ENCODE data around the gene UBTF.

The UBTF gene

GRCh38 chr17:44251062-44251461, 31.6 kb upstream of the UBTF start:
- TF ChIP-seq CREB5 (CRISPR knock-in tag; IDR thresholded peaks at IDR 0.05; ENCODE audit: low read depth) (no peak), ZFP30 (CRISPR knock-in tag; IDR thresholded peaks at IDR 0.05) (no peak), OSR1 (CRISPR knock-in tag; IDR thresholded peaks at IDR 0.05) (no peak), ARNTL (CRISPR knock-in tag; IDR thresholded peaks at IDR 0.05; ENCODE audit: borderline replicate concordance, low read depth) (no peak), TSHZ2 (CRISPR knock-in tag; IDR thresholded peaks at IDR 0.05) (no peak), PATZ1 (CRISPR knock-in tag; IDR thresholded peaks at IDR 0.05; ENCODE audit: borderline replicate concordance) (no peak), ESRRG (CRISPR knock-in tag; IDR thresholded peaks at IDR 0.05) (no peak), ZNF565 (CRISPR knock-in tag; conservative IDR thresholded peaks at IDR 0.05; ENCODE audit: low read depth) (no peak), TOX (CRISPR knock-in tag; IDR thresholded peaks at IDR 0.05; ENCODE audit: borderline replicate concordance) (no peak), CSRNP3 (CRISPR knock-in tag; IDR thresholded peaks at IDR 0.05) (no peak), ZC3H10 (CRISPR knock-in tag; IDR thresholded peaks at IDR 0.05) (no peak), TCF4 (CRISPR knock-in tag; IDR thresholded peaks at IDR 0.05; ENCODE audit: borderline replicate concordance) (no peak)
- ATAC-seq: no peak

GRCh38 chr17:44249501-44250246, 30.2 kb upstream of the UBTF start:
- ATAC-seq: no peak
- no peak for TF ChIP-seq ZC3H10 (CRISPR knock-in tag; IDR thresholded peaks at IDR 0.05)
- TF ChIP-seq GLIS3 (CRISPR knock-in tag; IDR thresholded peaks at IDR 0.05): no peak
- no peak for TF ChIP-seq BACH2 (CRISPR knock-in tag; IDR thresholded peaks at IDR 0.05; ENCODE audit: borderline replicate concordance)
- no peak for TF ChIP-seq ZFP30 (CRISPR knock-in tag; IDR thresholded peaks at IDR 0.05)
- no peak for TF ChIP-seq ZNF70 (CRISPR knock-in tag; IDR thresholded peaks at IDR 0.05)
- TF ChIP-seq CSDC2 (CRISPR knock-in tag; IDR thresholded peaks at IDR 0.05): no peak
- no peak for TF ChIP-seq OSR1 (CRISPR knock-in tag; IDR thresholded peaks at IDR 0.05)
- no peak for TF ChIP-seq RARB (CRISPR knock-in tag; IDR thresholded peaks at IDR 0.05)
- no peak for TF ChIP-seq ZNF565 (CRISPR knock-in tag; conservative IDR thresholded peaks at IDR 0.05; ENCODE audit: low read depth)
- no peak for TF ChIP-seq ESRRG (CRISPR knock-in tag; IDR thresholded peaks at IDR 0.05)
- TF ChIP-seq CSRNP3 (CRISPR knock-in tag; IDR thresholded peaks at IDR 0.05): no peak
- no peak for TF ChIP-seq PATZ1 (CRISPR knock-in tag; IDR thresholded peaks at IDR 0.05; ENCODE audit: borderline replicate concordance)
- no peak for TF ChIP-seq TSHZ2 (CRISPR knock-in tag; IDR thresholded peaks at IDR 0.05)
- no peak for TF ChIP-seq SNAI2 (CRISPR knock-in tag; IDR thresholded peaks at IDR 0.05)

Measured in SK-N-SH treated with all-trans-retinoic acid at 6 μM for 48 hours (cell line).